ENCODE data around the gene SMIM44. TPM values are rescaled to one million over a fixed set of nuclear protein-coding genes. Genes with fewer than 3 reads are reported as not detected.
A peak's percentile ranks its signal among the peaks of the same experiment; 100 is the strongest.

SMIM44 gene
- total and polyA plus RNA-seq, 9 of the 15 experiments (the other 6 are each of a cell fraction or from before 2014, with no cell fraction given) = not detected

GRCh38 chr19:3508771-3509535 lies 25.7 kb upstream of the SMIM44 start:
- BruUV-seq (replicated peaks) = no TSS peak
- H3K36me3 ChIP-seq (ENCODE audit: control insufficient read depth, insufficient read depth, low read length) = peaks cover 38% of the 10 kb centered on the region; the same call in 2 of the 3 replicates
- H3K9me3 ChIP-seq (replicated peaks; ENCODE audit: control insufficient read depth, insufficient read depth, low read depth, low read length) = no peaks in the 10 kb centered on the region
- no peak overlapping the region for H3K4me2 ChIP-seq (ENCODE audit: insufficient read depth, low read length)
- in situ Hi-C loops (cut with MboI) = no loop called here
- H2AFZ ChIP-seq (ENCODE audit: low read depth, low read length) = no peak overlapping the region
- no peaks in the 10 kb centered on the region for H3K27me3 ChIP-seq (ENCODE audit: control insufficient read depth in 2 of 2, insufficient read depth in 2 of 2, low read length in 2 of 2)
- H3K4me3 ChIP-seq = no peak overlapping the region
- peak overlapping the region in 1 of 2 experiments; percentile 53; a peak in 2 of 4 replicates for H3K9ac ChIP-seq (ENCODE audit: insufficient read depth in 1 of 2, low read depth in 2 of 2, low read length in 2 of 2)
- H3K4me1 ChIP-seq (replicated peaks in 1 of 2; ENCODE audit: control insufficient read depth in 2 of 2, insufficient read depth in 2 of 2, low read length in 2 of 2) = peaks cover 17 to 85% of the 10 kb centered on the region in 2 experiments; a peak in 4 of 5 replicates
- intact Hi-C loops (cut with micrococcal nuclease) = no loop called here
- peak overlapping the region; percentile 30; the same call in 1 of the 3 replicates for H3K27ac ChIP-seq (ENCODE audit: extremely low read depth, low read depth, low read length)
- 76% methylated on average over 19 of the region's 23 CpGs for WGBS (ENCODE audit: insufficient coverage, low coverage, missing lambda C conversion rate)
- peaks cover 14% of the 10 kb centered on the region for H3K9me1 ChIP-seq (ENCODE audit: control insufficient read depth, insufficient read depth, low read length)
- POLR2A ChIA-PET = interaction anchor here (1.4 kb wide), 1 partner anchor 12 kb away, joined by 4 read pairs; no protein-coding TSS in a partner anchor
- FAIRE-seq (no peak), ATAC-seq (no peak), DNase-seq (ENCODE audit: extremely low read depth in 1 of 4, low spot score in 3 of 4) (peak in 1 of 4 experiments; percentile 25)
- peaks cover 80% of the 10 kb centered on the region for H3K79me2 ChIP-seq (ENCODE audit: control insufficient read depth, insufficient read depth, low read length)
- peaks cover 52% of the 10 kb centered on the region for H4K20me1 ChIP-seq (replicated peaks; ENCODE audit: control insufficient read depth, insufficient read depth, low read length)
- CTCF ChIA-PET (ENCODE audit: low intra/inter-chr PET ratio) = no interaction called here
- TF ChIP-seq CC2D1A (IDR thresholded peaks at IDR 0.05) = no peak
- no peak for TF ChIP-seq SRSF3 (IDR thresholded peaks at IDR 0.05; ENCODE audit: insufficient read depth, low read length)
- TF ChIP-seq USF2 (CRISPR knock-in tag; IDR thresholded peaks at IDR 0.05) = no peak
- no peak for TF ChIP-seq ZBTB12 (CRISPR knock-in tag; IDR thresholded peaks at IDR 0.05)
- no peak for TF ChIP-seq KLF16 (IDR thresholded peaks at IDR 0.05)
- TF ChIP-seq ZNF780A (CRISPR knock-in tag; IDR thresholded peaks at IDR 0.05) = no peak
- no peak for TF ChIP-seq MXI1 (IDR thresholded peaks at IDR 0.05; ENCODE audit: low read depth, low read length)
- TF ChIP-seq FOXK1 (CRISPR knock-in tag; IDR thresholded peaks at IDR 0.05; ENCODE audit: borderline replicate concordance) = no peak
- TF ChIP-seq IRF2 (CRISPR knock-in tag; IDR thresholded peaks at IDR 0.05) = no peak
- TF ChIP-seq SIN3B (IDR thresholded peaks at IDR 0.05; ENCODE audit: low read depth) = no peak
- no peak for TF ChIP-seq ID3 (CRISPR knock-in tag; IDR thresholded peaks at IDR 0.05)
- TF ChIP-seq ID3 (tag; IDR thresholded peaks at IDR 0.05) = no peak
- TF ChIP-seq ZBTB26 (CRISPR knock-in tag; IDR thresholded peaks at IDR 0.05) = no peak
- no peak for TF ChIP-seq ZNF696 (CRISPR knock-in tag; conservative IDR thresholded peaks at IDR 0.05)
- no peak for TF ChIP-seq ZNF143 (CRISPR knock-in tag; IDR thresholded peaks at IDR 0.05)
- no peak for TF ChIP-seq ZNF224 (CRISPR knock-in tag; IDR thresholded peaks at IDR 0.05)
- TF ChIP-seq MLLT1 (IDR thresholded peaks at IDR 0.05) = no peak
- no peak for TF ChIP-seq BCL6 (CRISPR knock-in tag; IDR thresholded peaks at IDR 0.05)
- TF ChIP-seq POLR2B (IDR thresholded peaks at IDR 0.05; ENCODE audit: low read depth, partially characterized antibody) = no peak

All from K562 (cell line).